OCI-LY1 (cell line): Measurements from ENCODE around the gene PTPRT.

ENCODE experiments used
- H2AFZ ChIP-seq: fragments of 200-600 bp; sonication (generic), shearing (Covaris generic); 2 replicates; pipeline ENCODE4 v1.6.0; 2014; ENCODE audit warnings: antibody characterized with exemption, mild to moderate bottlenecking, low read length
- H3F3A ChIP-seq: fragments of 200-600 bp; sonication (generic), shearing (Covaris generic); 2 replicates; pipeline ENCODE4 v1.6.0; 2014; ENCODE audit warnings: mild to moderate bottlenecking, antibody characterized with exemption, low read length, moderate library complexity; ENCODE audit not compliant: insufficient read depth
- H3K27ac ChIP-seq: fragments of 200-600 bp; sonication (generic); 2 replicates; pipeline ENCODE4 v1.5.1; 2014; ENCODE audit warnings: low read length, mixed run types, mild to moderate bottlenecking, low read depth; ENCODE audit not compliant: poor library complexity, severe bottlenecking
- H3K27me3 ChIP-seq: fragments of 200-600 bp; sonication (generic); 2 replicates; pipeline ENCODE4 v1.6.0; 2014; ENCODE audit warnings: antibody characterized with exemption, mild to moderate bottlenecking, low read length, moderate library complexity; ENCODE audit not compliant: insufficient read depth
- H3K36me3 ChIP-seq: fragments of 200-600 bp; sonication (generic); 2 replicates; pipeline ENCODE4 v1.6.1; 2014; ENCODE audit warnings: mild to moderate bottlenecking, antibody characterized with exemption, low read length, moderate library complexity, mixed read lengths; ENCODE audit not compliant: insufficient read depth
- H3K4me1 ChIP-seq: fragments of 200-600 bp; sonication (generic); 2 replicates; pipeline ENCODE4 v1.5.1; 2014; ENCODE audit warnings: mild to moderate bottlenecking, low read length, moderate library complexity; ENCODE audit not compliant: insufficient read depth, severe bottlenecking
- H3K4me2 ChIP-seq: fragments of 200-600 bp; sonication (generic), shearing (Covaris generic); 2 replicates; pipeline ENCODE4 v1.6.1; 2014; ENCODE audit warnings: low read length
- H3K4me3 ChIP-seq: fragments of 200-600 bp; sonication (generic); 2 replicates; pipeline ENCODE4 v1.5.1; 2014; ENCODE audit warnings: low read length, low read depth, mild to moderate bottlenecking, mixed read lengths; ENCODE audit not compliant: poor library complexity, severe bottlenecking
- H3K79me2 ChIP-seq: fragments of 200-600 bp; shearing (Covaris generic); 2 replicates; pipeline ENCODE4 v1.6.1; 2016; ENCODE audit warnings: mixed run types, low read length, mixed read lengths; ENCODE audit not compliant: insufficient read depth
- H3K9ac ChIP-seq: fragments of 200-600 bp; sonication (generic), shearing (Covaris generic); 2 replicates; pipeline ENCODE4 v1.6.1; 2014; ENCODE audit warnings: mild to moderate bottlenecking, low read length, mixed read lengths
- H3K9me2 ChIP-seq: fragments of 200-600 bp; sonication (generic), shearing (Covaris generic); 2 replicates; pipeline ENCODE4 v1.6.1; 2014; ENCODE audit warnings: low read depth, mild to moderate bottlenecking, low read length, mixed read lengths
- H3K9me3 ChIP-seq: fragments of 200-600 bp; shearing (Covaris generic); 2 replicates; pipeline ENCODE4 v1.6.1; 2014; ENCODE audit warnings: low read length, mixed read lengths
- H4K20me1 ChIP-seq: fragments of 200-600 bp; sonication (generic), shearing (Covaris generic); 2 replicates; pipeline ENCODE4 v1.6.0; 2016; ENCODE audit warnings: mild to moderate bottlenecking, low read length; ENCODE audit not compliant: insufficient read depth
- CTCF ChIP-seq: fragments of 200-600 bp; sonication (generic), shearing (Covaris generic); IDR thresholded peaks from 2 replicates; pipeline ENCODE4 v1.5.1; 2017; ENCODE audit warnings: mild to moderate bottlenecking, antibody characterized with exemption, low read length, moderate library complexity, mixed read lengths
- EZH2 ChIP-seq: fragments of 200-600 bp; sonication (generic), shearing (Covaris generic); IDR thresholded peaks from 2 replicates; pipeline ENCODE4 v1.8.0; 2017; ENCODE audit warnings: borderline replicate concordance, mixed run types, mild to moderate bottlenecking, antibody characterized with exemption, low read length, moderate library complexity, mixed read lengths

PTPRT gene

DNA sequence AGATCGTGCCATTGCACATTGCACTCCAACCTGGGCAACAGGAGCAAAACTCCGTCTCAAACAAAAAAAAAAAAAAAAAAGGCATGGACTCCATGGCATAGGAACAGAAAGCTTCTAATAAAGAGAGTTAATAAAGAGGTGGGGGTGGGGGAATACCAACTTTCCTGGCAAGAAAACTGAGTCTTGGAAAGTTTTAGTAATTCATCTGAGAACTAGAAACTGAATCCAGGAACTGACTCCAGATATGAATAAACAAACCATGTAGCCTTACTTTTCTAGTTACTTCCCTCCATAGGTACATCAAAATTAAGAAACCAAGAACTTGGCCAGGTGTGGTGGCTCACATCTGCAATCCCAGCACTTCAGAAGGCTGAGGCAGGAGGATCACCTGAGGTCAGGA is 38.5 kb downstream of the PTPRT start:
- H3K79me2 ChIP-seq = no peaks in the 10 kb centered on the region
- H3K27ac ChIP-seq = no peak overlapping the region
- H3K27me3 ChIP-seq = no peaks in the 10 kb centered on the region
- H2AFZ ChIP-seq = no peak overlapping the region
- no peak overlapping the region for H3K4me2 ChIP-seq
- H3K4me1 ChIP-seq = no peaks in the 10 kb centered on the region
- no peaks in the 10 kb centered on the region for H3K36me3 ChIP-seq
- H3K9ac ChIP-seq = no peak overlapping the region
- H3F3A ChIP-seq = no peaks in the 10 kb centered on the region
- TF ChIP-seq EZH2 = no peak
- no peak for TF ChIP-seq CTCF
- H4K20me1 ChIP-seq = no peaks in the 10 kb centered on the region
- H3K4me3 ChIP-seq = no peak overlapping the region
- no peaks in the 10 kb centered on the region for H3K9me3 ChIP-seq
- no peaks in the 10 kb centered on the region for H3K9me2 ChIP-seq

DNA sequence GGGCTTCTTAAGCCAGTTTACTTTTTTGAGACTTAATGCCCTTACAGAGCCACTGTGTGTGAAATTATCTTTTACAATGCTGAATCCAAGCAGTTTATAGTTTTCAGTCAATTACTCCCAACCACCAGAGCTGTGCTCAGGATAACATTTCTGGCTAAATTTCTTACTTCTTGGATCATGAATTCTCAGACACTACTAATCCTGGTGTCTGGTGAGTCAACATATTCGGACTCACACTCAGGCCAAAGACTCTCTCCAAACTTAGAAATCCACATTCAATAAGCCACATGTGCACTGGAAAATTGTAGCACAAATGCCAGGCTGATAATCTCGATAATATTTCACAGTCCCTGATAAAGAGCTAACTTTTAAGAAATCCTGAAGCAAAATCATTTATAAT is 49.0 kb downstream of the PTPRT start:
- Histone ChIP-seq H3K79me2 (no peaks in the 10 kb centered on the region), H3K27ac (no peak overlapping the region), H3K9ac (no peak overlapping the region), H3K9me3 (no peaks in the 10 kb centered on the region), H3K4me2 (no peak overlapping the region), H3K36me3 (no peaks in the 10 kb centered on the region), H3F3A (no peaks in the 10 kb centered on the region), H4K20me1 (no peaks in the 10 kb centered on the region), H2AFZ (no peak overlapping the region), H3K4me3 (no peak overlapping the region), H3K4me1 (no peaks in the 10 kb centered on the region), H3K27me3 (no peaks in the 10 kb centered on the region), H3K9me2 (no peaks in the 10 kb centered on the region)
- TF ChIP-seq CTCF (no peak), EZH2 (no peak)

- Histone ChIP-seq H3K27ac (no peak overlapping the region), H4K20me1 (no peaks in the 10 kb centered on the region), H3K9me2 (no peaks in the 10 kb centered on the region), H3K9me3 (no peaks in the 10 kb centered on the region), H3K79me2 (no peaks in the 10 kb centered on the region), H3K36me3 (no peaks in the 10 kb centered on the region), H2AFZ (no peak overlapping the region), H3K4me1 (no peaks in the 10 kb centered on the region), H3K4me3 (no peak overlapping the region), H3K9ac (no peak overlapping the region), H3K4me2 (no peak overlapping the region), H3F3A (no peaks in the 10 kb centered on the region), H3K27me3 (no peaks in the 10 kb centered on the region)
- TF ChIP-seq EZH2 = no peak
- no peak for TF ChIP-seq CTCF
These were observed 51.5 kb downstream of the PTPRT start for GRCh38 chr20:43138061-43138770.
